T47D (cell line): ENCODE data around the gene PLXNA3.
A peak's percentile ranks its signal among the peaks of the same experiment; 100 is the strongest.

Source experiments
- DNase-seq, 2 experiments: peaks; one replicate each; pipeline versions ENCODE4 v3.0.0 to v3.0.0-alpha.2; 2011 to 2012; ENCODE audit warnings: low read depth in 1 of 2, low spot score in 1 of 2
- JUND ChIP-seq: IDR thresholded peaks from 2 replicates; pipeline ENCODE4 v1.6.1; 2012; ENCODE audit warnings: low read depth
- in situ Hi-C: cut with HindIII; loops from 2 replicates; pipeline ENCODE4 v1.10.0; 2016; ENCODE audit warnings: low sequenced_read_pairs, low pct_unique_long_range_greater_than_20kb

PLXNA3 gene

GRCh38 chrX:154526901-154527675, 69.0 kb downstream of the PLXNA3 start:
- peak in 1 of 2 experiments; percentile 76 for DNase-seq
- in situ Hi-C loops = no loop called here
- no peak for TF ChIP-seq JUND
